ENCODE data around the gene CAP2. TPM values are rescaled to one million over a fixed set of nuclear protein-coding genes. Genes with fewer than 3 reads are reported as not detected.

The CAP2 gene
- total RNA-seq, 2 donors from 2014 or later = 2.7 to 10.4 TPM

DNA sequence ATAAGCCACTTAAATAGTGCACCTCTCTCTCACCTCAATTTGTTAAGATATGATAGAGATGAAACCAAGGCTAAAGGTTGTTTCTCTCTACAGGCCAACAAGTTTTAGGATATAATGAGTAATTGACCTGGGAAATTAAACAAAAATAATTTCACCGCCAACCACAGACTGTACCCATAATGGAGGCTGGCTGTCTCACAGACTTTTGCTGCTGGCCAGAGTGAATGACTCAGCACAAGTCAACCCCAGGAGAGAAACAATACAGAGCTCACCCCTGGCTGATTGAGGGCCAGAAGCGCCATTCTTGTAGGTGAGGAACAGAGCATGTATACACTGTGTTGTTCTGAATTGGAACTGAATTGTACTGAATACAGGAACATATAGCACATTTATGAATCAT lies 99.9 kb downstream of the CAP2 start:
- H3K36me3 ChIP-seq = no peaks in the 10 kb centered on the region
- no peaks in the 10 kb centered on the region for H3K9me3 ChIP-seq
- no peak overlapping the region for H3K27ac ChIP-seq
- intact Hi-C loops (cut with DNase I) = no loop called here
- TF ChIP-seq, protein P1, sequence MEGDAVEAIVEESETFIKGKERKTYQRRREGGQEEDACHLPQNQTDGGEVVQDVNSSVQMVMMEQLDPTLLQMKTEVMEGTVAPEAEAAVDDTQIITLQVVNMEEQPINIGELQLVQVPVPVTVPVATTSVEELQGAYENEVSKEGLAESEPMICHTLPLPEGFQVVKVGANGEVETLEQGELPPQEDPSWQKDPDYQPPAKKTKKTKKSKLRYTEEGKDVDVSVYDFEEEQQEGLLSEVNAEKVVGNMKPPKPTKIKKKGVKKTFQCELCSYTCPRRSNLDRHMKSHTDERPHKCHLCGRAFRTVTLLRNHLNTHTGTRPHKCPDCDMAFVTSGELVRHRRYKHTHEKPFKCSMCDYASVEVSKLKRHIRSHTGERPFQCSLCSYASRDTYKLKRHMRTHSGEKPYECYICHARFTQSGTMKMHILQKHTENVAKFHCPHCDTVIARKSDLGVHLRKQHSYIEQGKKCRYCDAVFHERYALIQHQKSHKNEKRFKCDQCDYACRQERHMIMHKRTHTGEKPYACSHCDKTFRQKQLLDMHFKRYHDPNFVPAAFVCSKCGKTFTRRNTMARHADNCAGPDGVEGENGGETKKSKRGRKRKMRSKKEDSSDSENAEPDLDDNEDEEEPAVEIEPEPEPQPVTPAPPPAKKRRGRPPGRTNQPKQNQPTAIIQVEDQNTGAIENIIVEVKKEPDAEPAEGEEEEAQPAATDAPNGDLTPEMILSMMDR (IDR thresholded peaks at IDR 0.05) = no peak
- H3K27me3 ChIP-seq = no peaks in the 10 kb centered on the region
- peaks cover 10% of the 10 kb centered on the region for H3K4me1 ChIP-seq
- no peak overlapping the region for H3K9ac ChIP-seq (ENCODE audit: low read depth in 2 of 2, low read length in 2 of 2)
- no peak overlapping the region for H3K4me3 ChIP-seq
- no peak for DNase-seq

DNA sequence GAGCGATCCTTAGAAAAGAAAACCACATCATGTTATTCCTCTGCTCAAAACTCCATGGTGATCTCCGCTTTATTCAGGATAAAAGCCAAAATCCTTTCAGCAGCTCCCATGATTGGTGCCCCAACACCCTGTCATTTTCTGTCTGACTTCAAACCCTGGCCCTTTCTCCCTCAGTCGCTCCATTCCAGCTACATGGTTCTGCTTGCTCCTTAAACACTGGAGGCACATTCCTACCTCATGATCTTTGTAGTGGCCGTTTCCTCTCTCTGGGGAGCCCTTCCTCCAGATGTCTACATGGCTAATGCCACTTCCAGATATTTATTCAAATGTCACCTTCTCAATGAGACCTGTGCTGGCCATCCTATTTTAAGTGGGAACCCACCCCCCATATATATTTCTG lies 100.8 kb downstream of the CAP2 start:
- no peak overlapping the region for H3K9ac ChIP-seq (ENCODE audit: low read depth in 2 of 2, low read length in 2 of 2)
- intact Hi-C loops (cut with DNase I) = no loop called here
- TF ChIP-seq, protein P1 (IDR thresholded peaks at IDR 0.05) = no peak

DNA sequence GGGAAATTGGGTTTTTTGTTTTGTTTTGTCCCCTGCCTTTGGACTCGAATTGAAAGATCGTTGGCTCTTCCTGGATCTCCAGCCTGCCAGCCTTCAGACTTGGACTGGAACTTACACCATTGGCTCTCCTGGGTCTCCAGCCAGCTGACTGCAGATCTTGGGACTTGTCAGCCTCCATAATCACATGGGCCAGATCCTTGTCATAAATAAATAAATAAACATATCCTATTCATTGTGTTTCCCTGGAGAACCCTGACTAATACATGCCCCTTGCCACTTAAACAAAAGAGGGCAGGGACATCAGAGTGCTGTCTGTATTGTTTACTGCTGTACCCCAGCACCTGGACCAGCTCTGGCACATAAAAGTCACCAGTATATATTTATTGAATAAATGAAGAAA lies 101.5 kb downstream of the CAP2 start:
- Histone ChIP-seq H3K4me1 (peaks cover 10% of the 10 kb centered on the region), H3K9ac (ENCODE audit: low read depth in 2 of 2, low read length in 2 of 2) (no peak overlapping the region), H3K27ac (no peak overlapping the region), H3K27me3 (no peaks in the 10 kb centered on the region), H3K4me3 (no peak overlapping the region), H3K9me3 (no peaks in the 10 kb centered on the region), H3K36me3 (no peaks in the 10 kb centered on the region)
- TF ChIP-seq, protein P1 (IDR thresholded peaks at IDR 0.05) = no peak
- intact Hi-C loops (cut with DNase I) = no loop called here
- no peak for DNase-seq

More for the DNA sequence above, 100.8 kb downstream of the CAP2 start:
- no peak for DNase-seq
- Histone ChIP-seq H3K36me3 (no peaks in the 10 kb centered on the region), H3K4me3 (no peak overlapping the region), H3K9me3 (no peaks in the 10 kb centered on the region), H3K4me1 (peaks cover 10% of the 10 kb centered on the region), H3K27ac (no peak overlapping the region), H3K27me3 (no peaks in the 10 kb centered on the region)

DNA sequence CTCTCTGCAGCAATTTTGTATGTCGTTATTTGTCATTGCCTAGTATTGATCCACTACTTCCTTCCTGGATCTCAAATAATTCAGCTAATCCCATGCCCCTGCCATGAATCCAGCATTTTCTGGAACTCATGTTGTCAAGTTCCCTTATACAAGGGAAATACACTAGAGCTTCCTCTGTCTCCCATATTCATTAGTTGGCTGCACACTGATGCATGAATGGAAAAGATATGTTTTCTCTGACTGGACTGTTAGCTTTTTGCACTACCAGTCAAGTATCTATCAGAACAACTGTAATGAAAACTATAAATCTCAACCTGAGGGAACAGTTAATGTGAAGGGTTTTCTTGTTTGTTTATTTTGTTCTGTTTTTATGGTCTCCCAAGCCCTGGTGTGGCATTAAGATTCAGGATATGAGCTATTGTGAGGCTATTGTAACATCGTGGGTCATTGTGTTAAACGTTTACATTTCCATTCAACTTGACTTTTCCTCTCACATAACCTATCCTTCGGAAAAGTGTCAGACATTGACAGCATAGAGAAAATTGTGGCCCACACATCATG lies 104.2 kb downstream of the CAP2 start:
- DNase-seq = no peak
- H3K4me3 ChIP-seq = no peak overlapping the region
- no peaks in the 10 kb centered on the region for H3K27me3 ChIP-seq
- no peaks in the 10 kb centered on the region for H3K9me3 ChIP-seq
- intact Hi-C loops (cut with DNase I) = no loop called here
- H3K36me3 ChIP-seq = no peaks in the 10 kb centered on the region
- TF ChIP-seq, protein P1 (IDR thresholded peaks at IDR 0.05) = no peak
- no peaks in the 10 kb centered on the region for H3K4me1 ChIP-seq
- H3K9ac ChIP-seq (ENCODE audit: low read depth in 2 of 2, low read length in 2 of 2) = no peak overlapping the region
- H3K27ac ChIP-seq = no peak overlapping the region

DNA sequence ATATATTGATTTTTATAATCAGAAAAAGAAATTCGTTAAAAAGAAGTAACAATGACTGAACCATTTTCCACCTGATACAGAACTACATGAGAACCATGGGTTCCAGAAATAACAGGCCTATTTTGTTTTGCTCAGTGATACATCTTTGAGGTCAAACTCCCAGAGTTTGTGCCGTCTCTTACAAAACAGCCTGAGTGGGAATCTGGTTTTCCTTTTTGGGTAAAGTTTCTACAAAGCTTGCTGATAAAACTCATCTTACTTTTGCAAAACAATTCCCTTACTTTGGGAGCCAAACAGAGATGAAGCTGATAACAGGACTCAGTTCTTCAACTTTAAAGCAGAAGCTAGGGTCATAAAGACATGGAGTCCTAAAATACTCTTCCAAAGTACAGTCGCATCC lies 108.0 kb downstream of the CAP2 start:
- TF ChIP-seq, protein P1 (IDR thresholded peaks at IDR 0.05) = no peak
- Histone ChIP-seq H3K9me3 (no peaks in the 10 kb centered on the region), H3K9ac (ENCODE audit: low read depth in 2 of 2, low read length in 2 of 2) (no peak overlapping the region), H3K27ac (no peak overlapping the region), H3K4me3 (no peak overlapping the region), H3K27me3 (no peaks in the 10 kb centered on the region), H3K36me3 (no peaks in the 10 kb centered on the region), H3K4me1 (no peaks in the 10 kb centered on the region)
- intact Hi-C loops (cut with DNase I) = loop anchor here (10.0 kb wide), 1 partner anchor 73 kb away; no protein-coding TSS in a partner anchor
- DNase-seq = no peak
